Parathyroid adenoma (tissue), 2 donors: Measurements from ENCODE around the gene NOL4L.

Experiments
- H2AFZ ChIP-seq: fragments of 300-600 bp; sonication (generic); one replicate; pipeline ENCODE4 v1.7.0; 2017; ENCODE audit warnings: antibody characterized with exemption, mild to moderate bottlenecking
- H3K27ac ChIP-seq: fragments of 300-600 bp; sonication (generic); one replicate; pipeline ENCODE4 v1.7.0; 2017
- H3K27me3 ChIP-seq: fragments of 300-600 bp; sonication (generic); one replicate; pipeline ENCODE4 v1.7.0; 2017; ENCODE audit warnings: low read length; ENCODE audit not compliant: control insufficient read depth, insufficient read depth
- H3K36me3 ChIP-seq: fragments of 300-600 bp; sonication (generic); one replicate; pipeline ENCODE4 v1.7.0; 2017; ENCODE audit warnings: low read length; ENCODE audit not compliant: control insufficient read depth, insufficient read depth
- H3K4me1 ChIP-seq: fragments of 300-600 bp; sonication (generic); one replicate; pipeline ENCODE4 v1.7.0; 2017; ENCODE audit warnings: control low read depth
- H3K4me2 ChIP-seq: fragments of 300-600 bp; sonication (generic); one replicate; pipeline ENCODE4 v1.7.0; 2017; ENCODE audit warnings: low read length
- H3K4me3 ChIP-seq: fragments of 300-600 bp; sonication (generic); one replicate; pipeline ENCODE4 v1.7.0; 2017; ENCODE audit warnings: low read depth, low read length
- H3K79me2 ChIP-seq: fragments of 300-600 bp; sonication (generic); one replicate; pipeline ENCODE4 v1.7.0; 2017; ENCODE audit warnings: control low read depth
- H3K9ac ChIP-seq: fragments of 300-600 bp; sonication (generic); one replicate; pipeline ENCODE4 v1.7.0; 2017; ENCODE audit warnings: mild to moderate bottlenecking
- H3K9me3 ChIP-seq: fragments of 300-600 bp; sonication (generic); one replicate; pipeline ENCODE4 v1.7.0; 2017; ENCODE audit warnings: low read length; ENCODE audit not compliant: control insufficient read depth
- CTCF ChIP-seq: fragments of 300-600 bp; sonication (generic); IDR thresholded peaks from one replicate; pipeline ENCODE4 v1.7.0; 2017; ENCODE audit warnings: antibody characterized with exemption, mild to moderate bottlenecking
- donor health status: primary hyperparathyroidism.

The NOL4L gene

GRCh38 chr20:32490942-32491763 is 94.0 kb downstream of the NOL4L start:
- H3K9ac ChIP-seq: no peak overlapping the region
- H3K4me1 ChIP-seq: no peaks in the 10 kb centered on the region
- H3K27me3 ChIP-seq: no peaks in the 10 kb centered on the region
- H3K9me3 ChIP-seq: no peaks in the 10 kb centered on the region
- H3K4me3 ChIP-seq: no peak overlapping the region
- no peak overlapping the region for H3K27ac ChIP-seq
- H3K36me3 ChIP-seq: no peaks in the 10 kb centered on the region
- peaks cover 10% of the 10 kb centered on the region for H3K79me2 ChIP-seq
- no peak overlapping the region for H2AFZ ChIP-seq
- H3K4me2 ChIP-seq: no peak overlapping the region
- no peak for TF ChIP-seq CTCF

- no peak overlapping the region for H3K9ac ChIP-seq
- H2AFZ ChIP-seq: no peak overlapping the region
- no peak for TF ChIP-seq CTCF
- no peaks in the 10 kb centered on the region for H3K4me1 ChIP-seq
- no peak overlapping the region for H3K4me3 ChIP-seq
- no peaks in the 10 kb centered on the region for H3K9me3 ChIP-seq
- H3K79me2 ChIP-seq: no peaks in the 10 kb centered on the region
- H3K36me3 ChIP-seq: no peaks in the 10 kb centered on the region
- no peak overlapping the region for H3K27ac ChIP-seq
- H3K4me2 ChIP-seq: no peak overlapping the region
- H3K27me3 ChIP-seq: no peaks in the 10 kb centered on the region
Observed at GRCh38 chr20:32488066-32488838, 96.9 kb downstream of the NOL4L start.

GRCh38 chr20:32487381-32487780 is 97.8 kb downstream of the NOL4L start:
- H3K4me2 ChIP-seq: no peak overlapping the region
- no peak overlapping the region for H3K27ac ChIP-seq
- no peak overlapping the region for H3K4me3 ChIP-seq
- no peak for TF ChIP-seq CTCF
- H3K36me3 ChIP-seq: no peaks in the 10 kb centered on the region
- H3K9me3 ChIP-seq: no peaks in the 10 kb centered on the region
- H3K79me2 ChIP-seq: no peaks in the 10 kb centered on the region
- H3K4me1 ChIP-seq: no peaks in the 10 kb centered on the region
- H3K9ac ChIP-seq: no peak overlapping the region
- no peaks in the 10 kb centered on the region for H3K27me3 ChIP-seq
- H2AFZ ChIP-seq: no peak overlapping the region

- no peak overlapping the region for H3K9ac ChIP-seq
- no peak overlapping the region for H2AFZ ChIP-seq
- H3K27ac ChIP-seq: peak overlapping the region; percentile 47
- H3K4me1 ChIP-seq: peaks cover 7% of the 10 kb centered on the region
- H3K36me3 ChIP-seq: no peaks in the 10 kb centered on the region
- no peaks in the 10 kb centered on the region for H3K9me3 ChIP-seq
- no peak overlapping the region for H3K4me3 ChIP-seq
- no peaks in the 10 kb centered on the region for H3K79me2 ChIP-seq
- H3K4me2 ChIP-seq: no peak overlapping the region
- no peaks in the 10 kb centered on the region for H3K27me3 ChIP-seq
- TF ChIP-seq CTCF: no peak
Observed at GRCh38 chr20:32485770-32486478, 99.2 kb downstream of the NOL4L start.
